B cell (primary cell): Measurements from ENCODE around the gene SLC25A29. TPM values are rescaled to one million over a fixed set of nuclear protein-coding genes. Genes with fewer than 3 reads are reported as not detected.

ENCODE experiments used
- ATAC-seq: fragments of 200-7000 bp; cut with Tn5 transposase; one replicate; pipeline ENCODE4 v1.10.0; 2021; ENCODE audit warnings: low read depth, mild to moderate bottlenecking, moderate number of reproducible peaks, moderate library complexity
- CTCF ChIA-PET: fragments of 350-600 bp; sonication (Branson Sonifier 250); formaldehyde crosslinking; loops from one replicate; lab custom pipeline; 2021; ENCODE audit warnings: antibody characterized with exemption, inconsistent platforms; lab: Charles Lee
- POLR2A ChIA-PET: fragments of 350-600 bp; sonication (Branson Sonifier 250); formaldehyde crosslinking; loops from one replicate; lab custom pipeline; 2021; ENCODE audit warnings: antibody characterized with exemption; lab: Charles Lee
- DNase-seq: peaks from one replicate; pipeline ENCODE4 v3.0.0; 2013
- H2AFZ ChIP-seq: 2 replicates; pipeline ENCODE4 v1.6.1; 2012; ENCODE audit warnings: mild to moderate bottlenecking, low read depth, low read length; ENCODE audit not compliant: insufficient read depth, poor library complexity, severe bottlenecking
- H3K27ac ChIP-seq, 2 donors: 1 replicate in 1 of 2; 2 replicates in 1 of 2; pipeline ENCODE4 v1.5.1; 2012 to 2013; ENCODE audit warnings: low read length in 2 of 2, mild to moderate bottlenecking in 2 of 2, moderate library complexity in 1 of 2
- H3K27me3 ChIP-seq, 4 experiments: fragments of 200-600 bp in 1 of 4; sonication (generic) in 1 of 4; replicated peaks in 1 of 4; 1 replicate in 2 of 4; 2 replicates in 2 of 4; pipeline versions ENCODE4 v1.6.1 to v1.7.0; 2013 to 2016; ENCODE audit warnings: low read length in 3 of 4, mild to moderate bottlenecking in 2 of 4, mixed read lengths in 1 of 4, moderate library complexity in 1 of 4; ENCODE audit not compliant: insufficient read depth in 4 of 4, control insufficient read depth in 3 of 4; ENCODE audit errors: control extremely low read depth in 1 of 4
- H3K36me3 ChIP-seq, 2 experiments: replicated peaks in 1 of 2; 1 replicate in 1 of 2; 2 replicates in 1 of 2; pipeline versions ENCODE4 v1.6.1 to v1.7.1; 2013; ENCODE audit warnings: low read length in 1 of 2; ENCODE audit not compliant: insufficient read depth in 2 of 2, control insufficient read depth in 1 of 2; ENCODE audit errors: control extremely low read depth in 1 of 2, extremely low read depth in 1 of 2
- H3K4me1 ChIP-seq, 2 donors: fragments of 200-600 bp in 1 of 2; sonication (generic) in 1 of 2; 1 replicate in 1 of 2; 2 replicates in 1 of 2; pipeline versions ENCODE4 v1.5.1 to v1.6.1; 2013 to 2017; ENCODE audit warnings: low read length in 2 of 2; ENCODE audit not compliant: control insufficient read depth in 2 of 2, insufficient read depth in 2 of 2
- H3K4me2 ChIP-seq: replicated peaks from 2 replicates; pipeline ENCODE3; 2012; ENCODE audit warnings: mild to moderate bottlenecking, low read depth, low read length; ENCODE audit not compliant: poor library complexity, severe bottlenecking
- H3K4me3 ChIP-seq, 5 experiments: fragments of 200-600 bp in 1 of 5; sonication (generic) in 1 of 5; 1 replicate in 3 of 5; 2 replicates in 2 of 5; pipeline versions ENCODE4 v1.5.1 to v1.7.0; 2011 to 2016; ENCODE audit warnings: low read length in 4 of 5, mild to moderate bottlenecking in 4 of 5, low read depth in 2 of 5, control low read depth in 1 of 5, moderate library complexity in 1 of 5; ENCODE audit not compliant: insufficient read depth in 1 of 5; ENCODE audit errors: control extremely low read depth in 1 of 5, extremely low read depth in 1 of 5
- H3K79me2 ChIP-seq: fragments of 200-600 bp; sonication (generic); one replicate; pipeline ENCODE4 v1.6.0; 2016; ENCODE audit warnings: low read length; ENCODE audit not compliant: control insufficient read depth, insufficient read depth
- H3K9ac ChIP-seq: fragments of 200-600 bp; sonication (generic); 2 replicates; pipeline ENCODE4 v1.6.1; 2017; ENCODE audit warnings: mild to moderate bottlenecking, low read length, moderate library complexity
- H3K9me3 ChIP-seq, 3 donors: one replicate each; pipeline versions ENCODE4 v1.6.1 to v1.7.1; 2013; ENCODE audit warnings: low read length in 2 of 3; ENCODE audit not compliant: control insufficient read depth in 2 of 3, insufficient read depth in 1 of 3; ENCODE audit errors: control extremely low read depth in 1 of 3
- H4K20me1 ChIP-seq: 2 replicates; pipeline ENCODE4 v1.6.0; 2012; ENCODE audit warnings: mild to moderate bottlenecking, low read length; ENCODE audit not compliant: insufficient read depth, control insufficient read depth, poor library complexity, severe bottlenecking
- H3K27ac Mint-ChIP-seq: one replicate; pipeline ENCODE4 v1.8.0; 2021; ENCODE audit warnings: mixed read lengths
- H3K27me3 Mint-ChIP-seq: one replicate; pipeline ENCODE4 v1.8.0; 2021; ENCODE audit warnings: mixed read lengths
- H3K4me1 Mint-ChIP-seq: one replicate; pipeline ENCODE4 v1.8.0; 2021; ENCODE audit warnings: mixed read lengths
- H3K4me3 Mint-ChIP-seq: one replicate; pipeline ENCODE4 v1.8.0; 2021; ENCODE audit warnings: mixed read lengths
- H3K9me3 Mint-ChIP-seq: one replicate; pipeline ENCODE4 v1.8.0; 2022; ENCODE audit warnings: mixed read lengths; ENCODE audit not compliant: insufficient read depth
- EZH2 ChIP-seq: IDR thresholded peaks from 2 replicates; pipeline ENCODE4 v1.6.1; 2012; ENCODE audit warnings: borderline replicate concordance, low read depth, mild to moderate bottlenecking, moderate library complexity, low read length; ENCODE audit not compliant: insufficient read depth, poor library complexity, severe bottlenecking
- WGBS: methylation state at CpG from one replicate; pipeline ENCODE4 v1.1.5; 2013; ENCODE audit warnings: missing lambda C conversion rate; ENCODE audit not compliant: insufficient coverage; 5-methylcytosine and 5-hydroxymethylcytosine counted together
- intact Hi-C: fragments of 100-400 bp; cut with micrococcal nuclease; formaldehyde crosslinking; loops from one replicate; pipeline ENCODE4 v1.10.0; 2022
- polyA plus RNA-seq: library from polyadenylated mRNA; depleted of rRNA; stranded (reverse); fragments of >200 nt; gene quantifications from 2 replicates; pipeline ENCODE4 v1.2.3, GENCODE V29; 2012
- total RNA-seq, 2 donors: library from RNA; stranded (reverse); fragments of 120-200 nt in 1 of 2; gene quantifications; 1 replicate in 1 of 2; 2 replicates in 1 of 2; pipeline versions ENCODE4 v1.2.3 to v1.2.4, GENCODE V29; 2013 to 2022
- TF ChIP-seq, protein P1 (sequence below): fragments of 200-600 bp; IDR thresholded peaks from one replicate; pipeline ENCODE4 v1.8.0; 2022; ENCODE audit warnings: antibody characterized with exemption, mild to moderate bottlenecking

Gene SLC25A29
- total and polyA plus RNA-seq, 2 donors (not counting 1 experiment from before 2014, with no cell fraction given) = 15.1 to 99.9 TPM

DNA sequence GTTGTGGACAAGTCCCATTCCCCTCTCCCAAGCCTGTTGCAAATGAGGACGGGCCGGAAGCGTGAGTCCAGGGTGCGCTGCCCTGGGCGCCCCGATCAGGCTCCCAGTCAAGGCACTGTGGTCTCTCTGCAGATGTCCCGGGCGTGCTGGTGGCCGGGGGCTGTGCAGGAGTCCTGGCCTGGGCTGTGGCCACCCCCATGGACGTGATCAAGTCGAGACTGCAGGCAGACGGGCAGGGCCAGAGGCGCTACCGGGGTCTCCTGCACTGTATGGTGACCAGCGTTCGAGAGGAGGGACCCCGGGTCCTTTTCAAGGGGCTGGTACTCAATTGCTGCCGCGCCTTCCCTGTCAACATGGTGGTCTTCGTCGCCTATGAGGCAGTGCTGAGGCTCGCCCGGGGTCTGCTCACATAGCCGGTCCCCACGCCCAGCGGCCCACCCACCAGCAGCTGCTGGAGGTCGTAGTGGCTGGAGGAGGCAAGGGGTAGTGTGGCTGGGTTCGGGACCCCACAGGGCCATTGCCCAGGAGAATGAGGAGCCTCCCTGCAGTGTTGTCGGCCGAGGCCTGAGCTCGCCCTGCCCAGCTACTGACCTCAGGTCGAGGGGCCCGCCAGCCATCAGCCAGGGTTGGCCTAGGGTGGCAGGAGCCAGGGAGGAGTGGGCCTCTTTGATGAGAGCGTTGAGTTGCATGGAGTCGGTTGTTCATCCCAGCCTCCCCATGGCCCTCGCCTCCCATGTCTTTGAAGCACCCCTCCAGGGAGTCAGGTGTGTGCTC, 23.2 kb upstream of the SLC25A29 start:
- WGBS = 89% methylated on average over 36 of the region's 36 CpGs
- no peaks in the 10 kb centered on the region for H3K27me3 ChIP-seq
- no peak overlapping the region for H3K27ac ChIP-seq
- H3K4me2 ChIP-seq = no peak overlapping the region
- H2AFZ ChIP-seq = no peak overlapping the region
- peaks cover 0 to 16% of the 10 kb centered on the region in 2 donors for H3K4me1 ChIP-seq
- H3K4me3 Mint-ChIP-seq = no peak overlapping the region
- ATAC-seq (no peak), DNase-seq (no peak)
- intact Hi-C loops = no loop called here
- no peaks in the 10 kb centered on the region for H3K9me3 Mint-ChIP-seq
- peaks cover 5% of the 10 kb centered on the region for H3K4me1 Mint-ChIP-seq
- CTCF ChIA-PET = no interaction called here
- H3K27me3 Mint-ChIP-seq = no peaks in the 10 kb centered on the region
- no peaks in the 10 kb centered on the region for H4K20me1 ChIP-seq
- no peak overlapping the region for H3K4me3 ChIP-seq
- no peak for TF ChIP-seq EZH2
- TF ChIP-seq, protein P1, sequence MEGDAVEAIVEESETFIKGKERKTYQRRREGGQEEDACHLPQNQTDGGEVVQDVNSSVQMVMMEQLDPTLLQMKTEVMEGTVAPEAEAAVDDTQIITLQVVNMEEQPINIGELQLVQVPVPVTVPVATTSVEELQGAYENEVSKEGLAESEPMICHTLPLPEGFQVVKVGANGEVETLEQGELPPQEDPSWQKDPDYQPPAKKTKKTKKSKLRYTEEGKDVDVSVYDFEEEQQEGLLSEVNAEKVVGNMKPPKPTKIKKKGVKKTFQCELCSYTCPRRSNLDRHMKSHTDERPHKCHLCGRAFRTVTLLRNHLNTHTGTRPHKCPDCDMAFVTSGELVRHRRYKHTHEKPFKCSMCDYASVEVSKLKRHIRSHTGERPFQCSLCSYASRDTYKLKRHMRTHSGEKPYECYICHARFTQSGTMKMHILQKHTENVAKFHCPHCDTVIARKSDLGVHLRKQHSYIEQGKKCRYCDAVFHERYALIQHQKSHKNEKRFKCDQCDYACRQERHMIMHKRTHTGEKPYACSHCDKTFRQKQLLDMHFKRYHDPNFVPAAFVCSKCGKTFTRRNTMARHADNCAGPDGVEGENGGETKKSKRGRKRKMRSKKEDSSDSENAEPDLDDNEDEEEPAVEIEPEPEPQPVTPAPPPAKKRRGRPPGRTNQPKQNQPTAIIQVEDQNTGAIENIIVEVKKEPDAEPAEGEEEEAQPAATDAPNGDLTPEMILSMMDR = no peak
- H3K9ac ChIP-seq = no peak overlapping the region
- H3K36me3 ChIP-seq = no peaks in the 10 kb centered on the region
- no peaks in the 10 kb centered on the region for H3K9me3 ChIP-seq
- no peak overlapping the region for H3K27ac Mint-ChIP-seq
- POLR2A ChIA-PET = no interaction called here
- no peaks in the 10 kb centered on the region for H3K79me2 ChIP-seq

DNA sequence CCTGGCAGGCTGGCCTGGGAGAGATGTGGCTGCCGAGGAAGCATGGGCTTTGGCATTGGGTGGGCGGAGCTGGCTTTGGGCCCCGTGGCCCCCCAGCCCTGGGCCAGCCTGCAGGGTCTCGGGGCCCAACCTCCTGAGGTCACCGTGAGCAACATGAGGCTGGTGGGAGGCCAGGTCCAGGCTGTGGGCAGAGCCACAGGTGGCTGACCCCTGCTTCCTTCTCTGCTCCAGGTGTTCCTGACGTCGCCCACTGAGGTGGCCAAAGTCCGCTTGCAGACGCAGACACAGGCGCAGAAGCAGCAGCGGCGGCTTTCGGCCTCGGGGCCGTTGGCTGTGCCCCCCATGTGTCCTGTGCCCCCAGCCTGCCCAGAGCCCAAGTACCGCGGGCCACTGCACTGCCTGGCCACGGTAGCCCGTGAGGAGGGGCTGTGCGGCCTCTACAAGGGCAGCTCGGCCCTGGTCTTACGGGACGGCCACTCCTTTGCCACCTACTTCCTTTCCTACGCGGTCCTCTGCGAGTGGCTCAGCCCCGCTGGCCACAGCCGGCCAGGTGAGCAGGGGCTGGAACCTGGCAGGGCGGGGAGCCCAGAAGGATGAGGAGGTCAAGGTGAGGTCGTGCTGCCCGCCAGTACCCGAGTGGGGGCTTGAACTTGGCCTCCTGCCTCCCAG, 22.4 kb upstream of the SLC25A29 start:
- H3K27me3 ChIP-seq = no peaks in the 10 kb centered on the region
- TF ChIP-seq, protein P1 = no peak
- no peak for TF ChIP-seq EZH2
- peaks cover 0 to 16% of the 10 kb centered on the region in 2 donors for H3K4me1 ChIP-seq
- DNase-seq (no peak), ATAC-seq (no peak)
- 92% methylated on average over 27 of the region's 32 CpGs for WGBS
- no peaks in the 10 kb centered on the region for H4K20me1 ChIP-seq
- H3K9me3 Mint-ChIP-seq = no peaks in the 10 kb centered on the region
- no peaks in the 10 kb centered on the region for H3K36me3 ChIP-seq
- ChIA-PET POLR2A (no interaction called here), CTCF (no interaction called here)
- H2AFZ ChIP-seq = no peak overlapping the region
- H3K4me3 Mint-ChIP-seq = no peak overlapping the region
- H3K4me1 Mint-ChIP-seq = peaks cover 5% of the 10 kb centered on the region
- H3K4me3 ChIP-seq = no peak overlapping the region
- no peak overlapping the region for H3K4me2 ChIP-seq
- no peak overlapping the region for H3K27ac Mint-ChIP-seq
- no peaks in the 10 kb centered on the region for H3K27me3 Mint-ChIP-seq
- H3K9me3 ChIP-seq = no peaks in the 10 kb centered on the region
- H3K9ac ChIP-seq = no peak overlapping the region
- H3K79me2 ChIP-seq = no peaks in the 10 kb centered on the region
- intact Hi-C loops = no loop called here
- H3K27ac ChIP-seq = no peak overlapping the region
